ENCODE data around the gene AQP6. TPM values are rescaled to one million over a fixed set of nuclear protein-coding genes. Genes with fewer than 3 reads are reported as not detected.

AQP6 gene
- total RNA-seq, 2 donors from 2014 or later = not detected

- Mint-ChIP-seq H3K4me3 (peak overlapping the region; percentile 68), H3K36me3 (ENCODE audit: low read depth) (no peaks in the 10 kb centered on the region), H3K27me3 (peaks cover 26% of the 10 kb centered on the region), H3K27ac (no peak overlapping the region), H3K9me3 (no peaks in the 10 kb centered on the region), H3K4me1 (no peaks in the 10 kb centered on the region)
- ATAC-seq (replicated peaks) = no peak
These were observed 4.9 kb upstream of the AQP6 start for GRCh38 chr12:49967777-49968250.

- Mint-ChIP-seq H3K27me3 (peaks cover 22% of the 10 kb centered on the region), H3K4me1 (no peaks in the 10 kb centered on the region), H3K4me3 (no peak overlapping the region), H3K36me3 (ENCODE audit: low read depth) (no peaks in the 10 kb centered on the region), H3K9me3 (no peaks in the 10 kb centered on the region), H3K27ac (no peak overlapping the region)
- ATAC-seq (replicated peaks) = no peak
These were observed 4.3 kb upstream of the AQP6 start for GRCh38 chr12:49968471-49968870.

GRCh38 chr12:49969027-49969426, 3.7 kb upstream of the AQP6 start:
- no peak for ATAC-seq (replicated peaks)
- Mint-ChIP-seq H3K27me3 (peaks cover 17% of the 10 kb centered on the region), H3K4me3 (no peak overlapping the region), H3K9me3 (no peaks in the 10 kb centered on the region), H3K27ac (no peak overlapping the region), H3K4me1 (no peaks in the 10 kb centered on the region), H3K36me3 (ENCODE audit: low read depth) (no peaks in the 10 kb centered on the region)

- H3K27me3 Mint-ChIP-seq = peaks cover 8% of the 10 kb centered on the region
These were observed 2.9 kb upstream of the AQP6 start for GRCh38 chr12:49969651-49970429.

GRCh38 chr12:49970658-49971057, 2.1 kb upstream of the AQP6 start:
- no peaks in the 10 kb centered on the region for H3K9me3 Mint-ChIP-seq
- no peak overlapping the region for H3K27ac Mint-ChIP-seq
- H3K27me3 Mint-ChIP-seq = peaks cover 7% of the 10 kb centered on the region
- no peak for ATAC-seq (replicated peaks)
- H3K4me3 Mint-ChIP-seq = no peak overlapping the region
- no peaks in the 10 kb centered on the region for H3K36me3 Mint-ChIP-seq (ENCODE audit: low read depth)
- no peaks in the 10 kb centered on the region for H3K4me1 Mint-ChIP-seq

More at GRCh38 chr12:49969651-49970429, 2.9 kb upstream of the AQP6 start:
- no peak for ATAC-seq (replicated peaks)
- H3K9me3 Mint-ChIP-seq = no peaks in the 10 kb centered on the region
- H3K4me3 Mint-ChIP-seq = no peak overlapping the region
- no peaks in the 10 kb centered on the region for H3K4me1 Mint-ChIP-seq
- H3K36me3 Mint-ChIP-seq (ENCODE audit: low read depth) = no peaks in the 10 kb centered on the region
- no peak overlapping the region for H3K27ac Mint-ChIP-seq

GRCh38 chr12:49971141-49971540, 1.6 kb upstream of the AQP6 start:
- H3K9me3 Mint-ChIP-seq = no peaks in the 10 kb centered on the region
- H3K4me3 Mint-ChIP-seq = no peak overlapping the region
- ATAC-seq (replicated peaks) = no peak
- H3K27ac Mint-ChIP-seq = no peak overlapping the region
- no peaks in the 10 kb centered on the region for H3K4me1 Mint-ChIP-seq
- H3K27me3 Mint-ChIP-seq = peaks cover 7% of the 10 kb centered on the region
- no peaks in the 10 kb centered on the region for H3K36me3 Mint-ChIP-seq (ENCODE audit: low read depth)

GRCh38 chr12:49972129-49972528, 618 bp upstream of the AQP6 start:
- ATAC-seq (replicated peaks) = no peak
- Mint-ChIP-seq H3K9me3 (no peaks in the 10 kb centered on the region), H3K27ac (no peak overlapping the region)

GRCh38 chr12:49973361-49973830, 649 bp downstream of the AQP6 start:
- peaks cover 3% of the 10 kb centered on the region for H3K27me3 Mint-ChIP-seq
- H3K36me3 Mint-ChIP-seq (ENCODE audit: low read depth) = no peaks in the 10 kb centered on the region
- no peaks in the 10 kb centered on the region for H3K9me3 Mint-ChIP-seq
- no peaks in the 10 kb centered on the region for H3K4me1 Mint-ChIP-seq
- H3K4me3 Mint-ChIP-seq = no peak overlapping the region
- H3K27ac Mint-ChIP-seq = no peak overlapping the region
- no peak for ATAC-seq (replicated peaks)

More at GRCh38 chr12:49972129-49972528, 618 bp upstream of the AQP6 start:
- Mint-ChIP-seq H3K4me3 (no peak overlapping the region), H3K4me1 (no peaks in the 10 kb centered on the region), H3K27me3 (peaks cover 3% of the 10 kb centered on the region), H3K36me3 (ENCODE audit: low read depth) (no peaks in the 10 kb centered on the region)

GRCh38 chr12:49974231-49974675, 1.5 kb downstream of the AQP6 start:
- H3K27ac Mint-ChIP-seq = no peak overlapping the region
- no peaks in the 10 kb centered on the region for H3K9me3 Mint-ChIP-seq
- H3K4me3 Mint-ChIP-seq = no peak overlapping the region
- ATAC-seq (replicated peaks) = no peak
- H3K27me3 Mint-ChIP-seq = peaks cover 3% of the 10 kb centered on the region
- H3K4me1 Mint-ChIP-seq = no peaks in the 10 kb centered on the region
- H3K36me3 Mint-ChIP-seq (ENCODE audit: low read depth) = no peaks in the 10 kb centered on the region

- Mint-ChIP-seq H3K36me3 (ENCODE audit: low read depth) (no peaks in the 10 kb centered on the region), H3K27ac (no peak overlapping the region), H3K4me3 (no peak overlapping the region), H3K9me3 (no peaks in the 10 kb centered on the region), H3K27me3 (peaks cover 3% of the 10 kb centered on the region), H3K4me1 (no peaks in the 10 kb centered on the region)
- ATAC-seq (replicated peaks) = no peak
These were observed 2.0 kb downstream of the AQP6 start for GRCh38 chr12:49974677-49975317.

- Mint-ChIP-seq H3K4me1 (no peaks in the 10 kb centered on the region), H3K9me3 (no peaks in the 10 kb centered on the region), H3K27ac (no peak overlapping the region), H3K27me3 (peaks cover 3% of the 10 kb centered on the region), H3K36me3 (ENCODE audit: low read depth) (no peaks in the 10 kb centered on the region), H3K4me3 (no peak overlapping the region)
- no peak for ATAC-seq (replicated peaks)
These were observed 2.6 kb downstream of the AQP6 start for GRCh38 chr12:49975318-49975761.

GRCh38 chr12:49976557-49976956, 3.8 kb downstream of the AQP6 start:
- Mint-ChIP-seq H3K9me3 (no peaks in the 10 kb centered on the region), H3K4me3 (no peak overlapping the region), H3K36me3 (ENCODE audit: low read depth) (no peaks in the 10 kb centered on the region), H3K27ac (no peak overlapping the region), H3K27me3 (peaks cover 3% of the 10 kb centered on the region), H3K4me1 (no peaks in the 10 kb centered on the region)
- no peak for ATAC-seq (replicated peaks)

GRCh38 chr12:49978125-49978524, 5.4 kb downstream of the AQP6 start:
- H3K27me3 Mint-ChIP-seq = no peaks in the 10 kb centered on the region
- H3K4me1 Mint-ChIP-seq = no peaks in the 10 kb centered on the region
- H3K36me3 Mint-ChIP-seq (ENCODE audit: low read depth) = no peaks in the 10 kb centered on the region
- no peak for ATAC-seq (replicated peaks)
- no peaks in the 10 kb centered on the region for H3K9me3 Mint-ChIP-seq
- H3K27ac Mint-ChIP-seq = no peak overlapping the region
- no peak overlapping the region for H3K4me3 Mint-ChIP-seq

GRCh38 chr12:49979016-49979586, 6.4 kb downstream of the AQP6 start:
- no peaks in the 10 kb centered on the region for H3K36me3 Mint-ChIP-seq (ENCODE audit: low read depth)
- H3K27me3 Mint-ChIP-seq = no peaks in the 10 kb centered on the region
- no peak overlapping the region for H3K4me3 Mint-ChIP-seq
- H3K27ac Mint-ChIP-seq = peak overlapping the region; percentile 51
- H3K4me1 Mint-ChIP-seq = no peaks in the 10 kb centered on the region
- H3K9me3 Mint-ChIP-seq = no peaks in the 10 kb centered on the region
- ATAC-seq (replicated peaks) = no peak

GRCh38 chr12:49979791-49980190, 7.0 kb downstream of the AQP6 start:
- no peak overlapping the region for H3K4me3 Mint-ChIP-seq
- H3K9me3 Mint-ChIP-seq = no peaks in the 10 kb centered on the region
- H3K27me3 Mint-ChIP-seq = no peaks in the 10 kb centered on the region
- ATAC-seq (replicated peaks) = no peak
- H3K4me1 Mint-ChIP-seq = no peaks in the 10 kb centered on the region
- H3K27ac Mint-ChIP-seq = no peak overlapping the region
- H3K36me3 Mint-ChIP-seq (ENCODE audit: low read depth) = no peaks in the 10 kb centered on the region

All from activated T-helper 17 cell treated with anti-CD3 and anti-CD28 coated beads, Interleukin-2, amount 50 U/mL, for 72 hours (primary cell).